AG08395 (cell line): ENCODE measurements around the gene SMIM29.
"Not testable (repeated sequence)": the region's sequence is repeated elsewhere in the genome, so short reads cannot be mapped to it uniquely, and the experiment has no call there.

ENCODE experiments used
- DNase-seq: peaks from one replicate; pipeline ENCODE4 v3.0.0; 2012; ENCODE audit warnings: mixed read lengths, low spot score

The SMIM29 gene

GRCh38 chr6:34248727-34249468 is at the start of gene SMIM29:
Gene SMIM29, minus strand, starts transcription at chr6:34249006. Its CDS starts 1,215 bp downstream, at chr6:34247791.
- DNase-seq = peak; percentile 97

- DNase-seq = no peak
Observed at GRCh38 chr6:34295721-34296120, 46.9 kb upstream of the SMIM29 start.

GRCh38 chr6:34292954-34293353 is 44.1 kb upstream of the SMIM29 start:
- DNase-seq = no peak

DNA sequence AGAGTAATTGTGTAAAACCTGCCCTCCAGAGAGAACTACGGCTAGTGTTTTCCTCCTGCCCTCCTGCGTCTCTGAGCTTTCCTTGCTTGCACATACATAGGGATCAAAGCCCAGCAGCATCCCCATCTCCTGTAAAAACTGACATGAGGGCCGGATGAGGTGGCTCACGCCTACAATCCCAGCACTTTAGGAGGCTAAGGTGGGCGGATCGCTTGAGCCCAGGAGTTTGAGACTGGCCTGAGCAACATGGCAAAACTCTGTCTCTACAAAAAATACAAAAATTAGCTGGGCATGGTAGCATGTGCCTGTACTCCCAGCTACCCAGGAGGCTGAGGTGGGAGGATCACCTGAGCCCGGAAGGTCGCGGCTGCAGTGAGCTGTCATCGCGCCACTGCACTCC is 40.3 kb upstream of the SMIM29 start:
- DNase-seq = no peak

DNA sequence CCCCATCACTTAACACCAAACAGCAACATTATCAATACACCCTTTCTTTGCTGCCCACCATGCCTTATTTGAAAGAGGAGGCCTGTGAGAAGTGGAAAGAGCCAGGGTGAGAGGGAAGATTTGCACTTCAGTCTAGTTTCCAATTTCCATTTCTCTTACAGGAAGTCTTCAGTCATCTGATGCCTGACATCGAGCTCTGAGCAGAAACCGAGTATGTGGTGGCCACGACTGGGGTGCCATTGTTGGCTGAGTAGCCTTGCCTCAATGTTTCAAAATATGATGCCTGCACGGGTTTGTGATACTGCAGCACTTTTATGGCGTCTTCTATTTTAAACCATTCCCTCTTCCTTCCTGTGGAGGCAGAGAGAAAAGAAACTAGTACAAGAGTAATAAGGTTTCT is 39.8 kb upstream of the SMIM29 start:
- no peak for DNase-seq

DNA sequence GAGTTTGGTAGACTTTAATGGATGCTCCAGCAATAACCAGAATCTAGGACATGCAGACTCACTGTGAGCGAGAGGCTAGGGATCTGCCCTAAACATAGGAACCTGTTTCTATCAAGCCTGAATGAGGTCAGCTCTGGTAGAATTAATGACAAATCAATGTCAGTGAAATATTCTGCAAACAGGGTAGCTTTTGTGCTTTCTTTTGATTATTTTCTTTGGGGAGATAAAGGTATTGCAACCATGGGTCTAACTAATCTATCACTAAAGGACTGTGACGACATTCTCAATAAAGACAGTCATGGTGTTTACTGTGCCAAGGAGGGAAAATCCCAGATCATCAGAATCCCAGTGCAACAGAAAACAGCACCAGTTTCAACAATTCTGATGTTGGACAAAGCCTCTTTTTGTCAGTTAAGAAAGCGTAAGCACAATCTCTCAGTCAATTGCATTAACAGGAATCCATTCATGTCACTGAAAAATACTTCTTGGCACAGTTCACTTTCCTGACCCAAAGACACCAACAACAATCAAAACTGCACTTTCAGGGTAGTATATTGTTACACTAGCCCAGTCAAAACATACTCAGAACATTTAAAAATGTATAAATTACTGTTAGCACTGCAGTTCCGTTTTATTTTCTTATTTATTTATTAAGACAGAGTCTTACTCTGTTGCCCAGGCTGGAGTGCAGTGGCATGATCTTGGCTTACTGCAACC is 36.8 kb upstream of the SMIM29 start:
- DNase-seq = no peak

DNA sequence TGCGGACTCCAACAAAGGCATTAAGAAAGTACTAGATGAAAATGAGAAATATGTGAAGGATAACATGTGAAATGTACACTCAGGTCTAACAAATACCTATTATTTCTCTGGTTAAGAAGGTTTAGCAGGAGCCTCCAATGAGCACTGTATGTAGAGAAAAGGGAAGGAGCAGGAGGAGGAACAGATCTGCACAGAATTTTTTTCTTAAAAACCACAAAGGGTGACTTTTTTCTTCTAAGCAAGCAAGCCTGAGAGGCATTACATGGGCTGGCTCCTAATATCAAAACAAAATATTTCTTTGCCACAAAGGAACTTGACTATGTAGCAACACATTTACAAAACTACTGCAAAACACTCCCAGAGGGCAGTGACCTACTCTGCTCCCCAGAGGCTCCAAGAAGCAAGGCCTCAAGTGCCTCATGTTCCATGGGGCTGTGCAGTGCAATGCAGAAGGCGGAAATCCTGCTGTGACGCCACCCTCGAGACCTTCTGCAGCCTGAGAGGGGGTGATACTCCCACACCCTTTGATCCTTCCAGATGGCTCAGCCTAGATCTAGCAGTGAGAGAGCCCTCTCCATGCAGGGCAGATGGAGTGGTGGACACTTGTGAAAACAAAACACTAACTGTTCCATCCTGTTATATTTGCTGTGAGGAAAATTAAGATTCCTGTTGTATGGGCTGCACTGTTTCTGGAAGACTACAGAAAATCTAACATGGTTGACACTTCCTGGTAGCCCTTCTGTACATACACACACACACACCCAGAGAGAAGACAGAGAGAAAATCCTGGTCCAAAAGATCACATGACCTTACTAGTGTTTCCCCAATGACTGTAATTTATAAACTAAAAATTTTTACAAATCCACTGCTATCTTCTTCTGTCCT is 36.0 kb upstream of the SMIM29 start:
- peak; percentile 88 for DNase-seq

DNA sequence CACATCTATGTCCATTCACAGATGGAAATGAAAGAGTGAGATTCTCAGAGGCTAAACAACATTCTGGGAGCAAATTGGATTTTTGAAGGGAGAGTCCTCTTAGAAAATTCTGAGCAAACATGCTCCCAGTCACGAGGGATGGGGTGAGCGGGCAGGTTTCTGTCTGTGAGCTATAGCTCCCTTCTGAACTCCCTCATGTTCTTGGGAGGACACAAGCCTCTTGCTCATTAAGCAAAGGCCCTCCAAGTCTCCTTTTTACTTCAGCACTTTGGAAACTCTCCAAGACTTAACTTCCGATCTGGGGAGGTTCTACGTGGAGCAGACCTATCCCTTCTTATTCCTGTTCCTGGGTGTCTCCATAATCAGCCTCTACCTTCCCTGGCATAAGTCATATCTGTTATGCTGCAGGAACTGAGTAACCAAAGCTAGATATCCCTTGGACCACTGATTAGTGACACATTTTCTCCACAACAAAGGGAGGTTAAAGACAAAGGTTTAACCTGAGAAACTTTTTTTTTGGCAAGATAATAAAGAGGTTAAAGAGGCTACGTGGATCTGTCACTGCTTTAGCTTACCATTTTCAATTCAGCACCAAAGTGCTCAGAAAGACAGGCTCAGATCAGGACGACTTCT is 33.0 kb upstream of the SMIM29 start:
- DNase-seq = no peak

DNA sequence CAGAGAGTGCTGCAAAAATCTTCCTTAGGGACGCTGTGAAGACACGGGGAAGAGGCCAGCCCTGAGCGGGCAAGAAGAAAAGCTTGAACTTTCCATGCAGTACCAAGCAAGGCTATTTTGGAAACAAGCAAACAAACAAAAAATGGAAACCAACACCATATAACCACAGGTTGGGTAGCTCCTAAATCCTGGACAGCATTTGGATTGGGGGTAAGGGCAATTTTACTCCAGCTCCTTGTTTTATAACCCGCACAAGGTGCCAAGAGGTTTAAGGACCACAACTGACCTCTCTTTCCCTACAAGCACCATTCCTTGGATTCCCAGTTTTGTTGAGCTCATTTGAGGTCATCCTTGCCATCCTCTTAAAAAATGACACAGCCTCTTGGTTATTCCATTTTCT is 31.4 kb upstream of the SMIM29 start:
- no peak for DNase-seq

DNA sequence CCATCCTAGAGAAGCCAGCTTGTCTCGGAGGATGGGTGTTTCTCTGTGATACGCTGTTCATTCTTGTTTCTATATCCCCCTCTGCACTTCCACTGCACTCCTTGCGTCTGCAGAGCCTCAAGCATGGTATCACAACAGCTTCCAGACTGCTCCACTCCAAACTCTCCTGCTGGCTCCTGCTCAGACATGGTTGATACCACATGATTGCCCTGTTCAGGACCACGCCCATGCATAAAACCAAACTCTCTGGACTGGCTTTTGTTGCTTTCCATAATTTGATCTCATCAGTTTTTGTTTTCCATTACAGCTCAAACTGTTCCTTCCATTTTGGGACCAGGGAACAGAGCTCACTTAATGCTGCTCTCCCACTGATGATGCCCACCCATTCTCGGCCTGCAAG is 30.0 kb upstream of the SMIM29 start:
- DNase-seq = no peak

DNA sequence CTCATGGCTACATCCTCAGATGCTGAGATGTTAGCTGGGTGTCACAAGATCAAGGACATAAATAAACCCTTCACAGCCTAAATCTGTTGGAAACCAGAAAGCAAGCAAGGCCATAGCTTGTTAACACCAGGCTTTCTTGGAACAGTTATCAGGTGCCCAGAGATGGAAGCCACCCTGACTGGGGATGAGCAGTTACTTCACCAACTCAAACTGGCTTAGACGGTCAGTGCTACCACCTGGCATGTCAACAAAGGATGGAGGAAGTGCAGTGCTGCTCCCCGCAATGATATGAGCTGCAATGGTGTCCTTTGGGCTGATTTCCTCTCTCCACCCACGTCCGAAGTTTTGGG is 28.9 kb upstream of the SMIM29 start:
- DNase-seq = no peak

GRCh38 chr6:34276881-34277762 is 28.3 kb upstream of the SMIM29 start:
- no peak for DNase-seq

DNA sequence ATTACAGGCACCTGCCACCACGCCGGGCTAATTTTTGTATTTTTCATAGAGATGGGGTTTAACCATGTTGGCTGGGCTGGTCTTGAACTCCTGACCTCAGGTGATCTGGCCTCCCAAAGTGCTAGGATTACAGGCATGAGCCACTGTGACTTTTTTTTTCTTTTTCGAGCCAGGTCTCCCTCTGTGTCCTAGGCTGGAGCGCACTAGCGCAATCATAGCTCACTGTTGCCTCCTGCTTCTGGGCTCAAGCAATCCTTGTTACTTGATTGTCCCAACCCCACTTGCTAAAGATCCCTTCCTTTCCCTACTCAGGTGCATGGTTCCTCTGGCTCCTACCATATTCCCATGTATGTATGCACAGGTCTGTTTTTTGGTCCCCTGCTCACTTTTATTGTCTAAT is 27.4 kb upstream of the SMIM29 start:
- no peak for DNase-seq

DNA sequence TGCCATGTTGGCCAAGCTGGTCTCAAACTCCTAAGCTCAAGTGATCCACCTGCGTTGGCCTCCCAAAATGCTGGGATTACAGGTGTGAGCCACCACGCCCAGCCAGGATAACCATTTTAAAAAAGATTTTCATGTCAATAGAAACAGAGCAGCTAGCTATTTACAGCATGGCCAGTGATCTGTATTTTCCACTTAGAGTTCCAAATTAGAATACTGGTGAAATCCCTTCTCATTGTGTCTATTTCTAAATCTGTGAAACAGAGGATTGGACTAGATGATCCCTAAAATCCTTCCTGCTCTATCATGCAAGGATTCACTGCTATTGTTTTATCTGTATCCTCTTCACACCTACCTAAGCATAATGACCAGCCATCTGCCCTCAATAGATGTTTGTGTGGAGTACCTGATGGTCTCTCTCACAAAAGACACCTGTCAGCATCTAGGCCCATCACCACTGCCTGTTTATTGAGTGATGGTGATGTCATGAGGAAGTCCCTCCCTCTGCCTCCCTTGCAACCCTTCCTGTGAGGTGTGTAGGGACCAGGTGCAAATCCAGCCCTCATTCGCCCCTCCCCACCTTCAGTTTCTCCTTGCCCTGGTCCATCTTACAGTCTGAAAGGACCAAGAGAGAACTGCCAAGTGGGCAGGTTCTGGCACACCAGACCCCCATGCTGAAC is 26.5 kb upstream of the SMIM29 start:
- no peak for DNase-seq

GRCh38 chr6:34274129-34274528 is 25.3 kb upstream of the SMIM29 start:
- no peak for DNase-seq

- DNase-seq = peak; percentile 10
Observed at GRCh38 chr6:34273242-34273805, 24.5 kb upstream of the SMIM29 start.

DNA sequence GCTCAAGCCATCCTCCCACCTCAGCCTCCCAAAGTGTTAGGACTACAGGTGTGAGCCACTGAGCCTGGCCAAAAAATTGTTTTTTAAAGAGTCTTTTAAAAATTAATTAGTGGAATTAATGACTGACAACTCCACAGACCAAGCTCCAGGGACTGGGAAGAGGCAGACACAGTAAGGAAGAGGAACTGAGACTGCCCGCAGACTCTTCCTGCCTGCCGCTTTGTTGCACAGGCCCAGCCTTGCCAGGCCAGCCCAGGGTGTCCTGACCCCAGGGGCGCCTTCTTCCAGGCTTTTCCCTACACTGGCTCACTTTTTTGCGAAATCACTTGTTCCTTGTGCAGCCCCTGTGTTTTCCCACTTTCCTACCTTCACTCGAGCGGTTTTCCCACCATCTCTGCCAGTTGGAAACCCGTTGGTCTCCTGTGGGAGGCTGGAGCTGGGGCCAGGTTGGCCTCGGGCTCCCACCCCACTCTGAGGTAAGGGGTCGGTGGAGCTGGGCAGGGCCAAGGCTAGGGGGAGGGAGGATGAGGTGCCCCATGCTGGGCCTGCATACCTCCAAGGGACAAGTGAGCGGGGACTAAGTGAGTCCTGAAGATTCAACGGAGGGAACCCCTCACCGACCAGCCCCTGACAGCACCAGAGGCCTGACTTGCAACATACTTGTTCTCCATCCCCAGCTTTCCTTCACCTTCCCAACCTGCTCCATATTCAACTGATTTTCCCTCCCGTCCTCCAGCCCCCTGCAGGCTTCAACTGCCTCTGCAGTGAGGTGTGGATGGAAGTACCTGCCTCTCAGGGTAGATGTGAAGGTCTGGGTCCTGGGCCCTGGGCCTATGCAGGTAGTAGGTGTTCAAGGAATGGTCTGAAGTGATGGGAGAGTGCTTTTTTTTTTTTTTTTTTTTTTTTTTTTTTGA is 23.5 kb upstream of the SMIM29 start:
- DNase-seq = no peak

GRCh38 chr6:34269658-34270341 is 21.0 kb upstream of the SMIM29 start:
- not testable (repeated sequence) for DNase-seq

DNA sequence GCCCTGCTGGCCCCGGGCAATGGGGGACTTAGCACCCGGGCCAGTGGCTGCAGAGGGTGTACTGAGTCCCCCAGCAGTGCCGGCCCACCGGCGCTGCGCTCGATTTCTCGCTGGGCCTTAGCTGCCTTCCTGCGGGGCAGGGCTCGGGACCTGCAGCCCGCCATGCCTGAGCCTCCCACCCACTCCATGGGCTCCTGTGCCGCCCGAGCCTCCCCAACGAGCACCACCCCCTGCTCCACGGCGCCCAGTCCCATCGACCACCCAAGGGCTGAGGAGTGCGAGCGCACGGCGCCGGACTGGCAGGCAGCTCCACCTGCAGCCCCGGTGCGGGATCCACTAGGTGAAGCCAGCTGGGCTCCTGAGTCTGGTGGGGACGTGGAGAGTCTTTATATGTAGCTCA is 20.3 kb upstream of the SMIM29 start:
- not testable (repeated sequence) for DNase-seq
